Kidney (tissue), 14 donors: ENCODE results near the gene CXXC4. TPM values are rescaled to one million over a fixed set of nuclear protein-coding genes. Genes with fewer than 3 reads are reported as not detected.

Experiments used
- DNase-seq, 5 donors: peaks; one replicate each; pipeline ENCODE4 v3.0.0-alpha.2; 2013 to 2020
- FAIRE-seq: peaks from 2 replicates; lab custom pipeline; 2012; peaks lifted over from hg19 to GRCh38; lab: Jason Lieb, UNC
- H3K27ac ChIP-seq, 2 donors: one replicate each; pipeline ENCODE4 v1.7.0; 2013; ENCODE audit warnings: low read depth in 2 of 2, low read length in 2 of 2, inconsistent platforms in 1 of 2
- H3K27me3 ChIP-seq: one replicate; pipeline ENCODE4 v1.7.1; 2013; ENCODE audit warnings: low read length, inconsistent platforms; ENCODE audit not compliant: control insufficient read depth, insufficient read depth
- H3K36me3 ChIP-seq, 3 donors: one replicate each; pipeline versions ENCODE4 v1.7.0 to v1.7.1; 2013; ENCODE audit warnings: low read length in 3 of 3, control low read depth in 1 of 3, inconsistent platforms in 1 of 3; ENCODE audit not compliant: insufficient read depth in 3 of 3, control insufficient read depth in 2 of 3
- H3K4me1 ChIP-seq, 3 donors: one replicate each; pipeline versions ENCODE4 v1.7.0 to v1.7.1; 2013; ENCODE audit warnings: low read length in 3 of 3, inconsistent platforms in 1 of 3, low read depth in 1 of 3; ENCODE audit not compliant: control insufficient read depth in 2 of 3, insufficient read depth in 2 of 3
- H3K4me3 ChIP-seq, 3 donors: one replicate each; pipeline versions ENCODE4 v1.7.0 to v1.8.1; 2013; ENCODE audit warnings: low read length in 3 of 3, control low read depth in 1 of 3, inconsistent platforms in 1 of 3
- H3K9ac ChIP-seq, 3 donors: one replicate each; pipeline versions ENCODE4 v1.7.0 to v1.7.1; 2013; ENCODE audit warnings: low read length in 3 of 3, control low read depth in 1 of 3, inconsistent platforms in 1 of 3
- H3K9me3 ChIP-seq, 3 donors: one replicate each; pipeline versions ENCODE4 v1.7.0 to v1.7.1; 2013; ENCODE audit warnings: low read length in 3 of 3, control low read depth in 1 of 3, inconsistent platforms in 1 of 3; ENCODE audit not compliant: control insufficient read depth in 2 of 3, insufficient read depth in 1 of 3
- intact Hi-C: fragments of 100-400 bp; cut with DNase I; formaldehyde crosslinking; loops from one replicate; pipeline ENCODE4 v1.11.1; 2022
- polyA plus RNA-seq: library from polyadenylated mRNA; stranded (reverse); fragments of 350-450 nt; fragmentation: Illumina TruSeq; extraction: RNeasy Lipid Tissue Mini Kit (QIAGEN cat#74804); gene quantifications from one replicate; pipeline ENCODE4 v1.2.3, GENCODE V29; 2014; ENCODE audit warnings: low read depth, low replicate concordance; ENCODE audit not compliant: insufficient read depth
- total RNA-seq: library from RNA; stranded (reverse); fragmentation: NEBNext Ultra II Directional; extraction: Animal tissue kit (Norgen Biotek cat#: 25700); gene quantifications from one replicate; pipeline ENCODE4 v1.2.1, GENCODE V29; 2021
- TF ChIP-seq, protein P1 (sequence below): IDR thresholded peaks from 3 replicates; pipeline ENCODE4 v1.5.1; 2012; ENCODE audit warnings: mild to moderate bottlenecking, moderate library complexity, borderline replicate concordance; ENCODE audit not compliant: insufficient read depth; ENCODE audit errors: extremely low read depth
- donor health status: control.
- donor health status: control.
- donor health status: control.
- donor health status: control.
- donor health status: control.
- donor health status: DM: yes; HTN: yes; CAD: no.
- donor health status: Normal renal cell carcinoma (clear cell type).

The CXXC4 gene
- total and polyA plus RNA-seq, 2 donors from 2014 or later, result 0.45 to 0.63 TPM

DNA sequence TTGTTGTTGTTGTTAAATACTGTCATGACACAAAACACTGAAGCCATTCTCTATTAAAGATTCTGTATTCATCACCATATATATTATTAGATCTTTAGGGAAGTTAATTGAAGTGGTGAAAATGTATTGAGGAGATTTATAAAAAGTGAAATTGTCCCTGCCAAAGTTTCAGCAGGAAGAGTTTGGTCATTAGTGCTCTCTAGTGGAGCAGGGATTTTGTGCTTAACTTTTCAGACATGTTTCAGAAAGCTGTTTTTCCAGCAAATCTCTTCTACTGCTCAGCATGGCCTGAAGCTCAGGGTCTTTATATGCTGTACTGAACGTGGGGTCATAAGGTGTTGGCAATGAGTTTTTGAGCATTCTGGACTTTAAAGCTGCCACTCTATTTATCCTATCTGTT lies 36.7 kb upstream of the CXXC4 start:
- DNase-seq (peak in 2 of 5 donors; percentile 3 to 11), FAIRE-seq (no peak)
- TF ChIP-seq, protein P1, sequence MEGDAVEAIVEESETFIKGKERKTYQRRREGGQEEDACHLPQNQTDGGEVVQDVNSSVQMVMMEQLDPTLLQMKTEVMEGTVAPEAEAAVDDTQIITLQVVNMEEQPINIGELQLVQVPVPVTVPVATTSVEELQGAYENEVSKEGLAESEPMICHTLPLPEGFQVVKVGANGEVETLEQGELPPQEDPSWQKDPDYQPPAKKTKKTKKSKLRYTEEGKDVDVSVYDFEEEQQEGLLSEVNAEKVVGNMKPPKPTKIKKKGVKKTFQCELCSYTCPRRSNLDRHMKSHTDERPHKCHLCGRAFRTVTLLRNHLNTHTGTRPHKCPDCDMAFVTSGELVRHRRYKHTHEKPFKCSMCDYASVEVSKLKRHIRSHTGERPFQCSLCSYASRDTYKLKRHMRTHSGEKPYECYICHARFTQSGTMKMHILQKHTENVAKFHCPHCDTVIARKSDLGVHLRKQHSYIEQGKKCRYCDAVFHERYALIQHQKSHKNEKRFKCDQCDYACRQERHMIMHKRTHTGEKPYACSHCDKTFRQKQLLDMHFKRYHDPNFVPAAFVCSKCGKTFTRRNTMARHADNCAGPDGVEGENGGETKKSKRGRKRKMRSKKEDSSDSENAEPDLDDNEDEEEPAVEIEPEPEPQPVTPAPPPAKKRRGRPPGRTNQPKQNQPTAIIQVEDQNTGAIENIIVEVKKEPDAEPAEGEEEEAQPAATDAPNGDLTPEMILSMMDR, result no peak
- no peaks in the 10 kb centered on the region for H3K4me1 ChIP-seq
- H3K27me3 ChIP-seq, result no peaks in the 10 kb centered on the region
- no peak overlapping the region for H3K4me3 ChIP-seq
- H3K9me3 ChIP-seq, result no peaks in the 10 kb centered on the region
- no peak overlapping the region for H3K27ac ChIP-seq
- H3K36me3 ChIP-seq, result no peaks in the 10 kb centered on the region
- H3K9ac ChIP-seq, result no peak overlapping the region
- intact Hi-C loops, result no loop called here

DNA sequence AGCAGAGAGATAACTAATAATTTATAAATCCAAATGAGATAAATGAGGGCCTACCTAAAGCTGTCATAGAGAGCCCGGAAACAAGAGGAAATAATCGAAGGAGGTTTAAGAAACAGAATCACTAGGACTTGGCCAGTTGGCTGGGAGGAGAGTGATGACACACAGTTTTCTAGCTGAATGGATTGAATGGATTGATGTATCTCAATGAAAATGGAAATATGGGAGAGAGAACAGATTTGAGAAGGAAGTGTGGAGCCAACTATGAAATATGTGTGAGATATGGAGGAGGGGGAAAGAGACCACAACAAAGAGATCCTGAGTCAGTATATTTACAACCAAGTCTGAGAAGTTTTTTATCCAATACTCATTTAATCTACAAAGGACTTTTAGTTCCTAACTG lies 35.7 kb upstream of the CXXC4 start:
- no peak overlapping the region for H3K9ac ChIP-seq
- H3K27ac ChIP-seq, result no peak overlapping the region
- DNase-seq, result no peak
- H3K4me1 ChIP-seq, result no peaks in the 10 kb centered on the region
- FAIRE-seq, result no peak
- TF ChIP-seq, protein P1, result no peak
- no peak overlapping the region for H3K4me3 ChIP-seq
- H3K9me3 ChIP-seq, result no peaks in the 10 kb centered on the region
- no peaks in the 10 kb centered on the region for H3K36me3 ChIP-seq
- no peaks in the 10 kb centered on the region for H3K27me3 ChIP-seq
- intact Hi-C loops, result no loop called here

- Histone ChIP-seq H3K9ac (no peak overlapping the region), H3K27ac (no peak overlapping the region), H3K4me1 (no peaks in the 10 kb centered on the region), H3K9me3 (no peaks in the 10 kb centered on the region), H3K27me3 (no peaks in the 10 kb centered on the region), H3K4me3 (no peak overlapping the region), H3K36me3 (no peaks in the 10 kb centered on the region)
- FAIRE-seq (no peak), DNase-seq (no peak)
- TF ChIP-seq, protein P1, result no peak
- intact Hi-C loops, result no loop called here
Observed at GRCh38 chr4:104524591-104524990, 29.9 kb upstream of the CXXC4 start.

DNA sequence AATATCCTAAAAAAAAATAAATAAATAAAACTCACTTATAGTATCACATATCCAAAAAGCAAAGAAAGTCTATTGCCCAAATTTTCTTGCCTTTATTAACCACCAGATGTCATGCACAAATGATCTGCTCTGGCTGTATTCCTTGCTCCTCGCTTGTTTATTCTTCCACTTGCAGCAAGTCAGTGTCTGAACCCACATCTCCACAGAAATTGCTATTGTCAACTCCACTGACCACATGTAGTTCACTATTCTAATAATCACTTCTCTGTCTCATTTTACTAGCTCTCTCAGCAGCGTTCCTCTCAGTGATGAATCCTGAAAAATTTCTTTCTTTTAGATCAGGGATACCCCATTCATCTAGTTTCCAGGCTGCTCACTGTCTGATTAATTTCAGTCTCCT lies 29.3 kb upstream of the CXXC4 start:
- Histone ChIP-seq H3K27ac (no peak overlapping the region), H3K9ac (no peak overlapping the region), H3K4me1 (no peaks in the 10 kb centered on the region), H3K9me3 (no peaks in the 10 kb centered on the region), H3K4me3 (no peak overlapping the region), H3K36me3 (no peaks in the 10 kb centered on the region), H3K27me3 (no peaks in the 10 kb centered on the region)
- DNase-seq (no peak), FAIRE-seq (no peak)
- TF ChIP-seq, protein P1, result no peak
- intact Hi-C loops, result no loop called here
